ENCODE measurements around the gene CUEDC2. TPM values are rescaled to one million over a fixed set of nuclear protein-coding genes. Genes with fewer than 3 reads are reported as not detected.

CUEDC2 gene
- total and polyA plus RNA-seq, 10 of the 15 experiments (the other 5 are each of a cell fraction or from before 2014, with no cell fraction given), result 20.4 to 121 (median 75.0) TPM

GRCh38 chr10:102405108-102405571, 27.2 kb downstream of the CUEDC2 start (continued):
- TF ChIP-seq CBFB (IDR thresholded peaks at IDR 0.05; ENCODE audit: low read depth) (no peak), STAT1 (conservative IDR thresholded peaks at IDR 0.05) (no peak), SIX5 (IDR thresholded peaks at IDR 0.05; ENCODE audit: low read depth, low read length, severe bottlenecking) (no peak), TARDBP (IDR thresholded peaks at IDR 0.05; ENCODE audit: borderline replicate concordance) (no peak), JUNB (IDR thresholded peaks at IDR 0.05) (no peak), GABPA (IDR thresholded peaks at IDR 0.05; ENCODE audit: low read depth) (no peak), TCF3 (IDR thresholded peaks at IDR 0.05; ENCODE audit: borderline replicate concordance, insufficient read depth, low read depth, low read length) (no peak), BRCA1 (IDR thresholded peaks at IDR 0.05; ENCODE audit: low read depth, low read length) (no peak), PAX8 (IDR thresholded peaks at IDR 0.05) (no peak), ZNF622 (IDR thresholded peaks at IDR 0.05) (no peak), POLR2AphosphoS5 (IDR thresholded peaks at IDR 0.05; ENCODE audit: low read length) (peak; percentile 72), NR2F1 (conservative IDR thresholded peaks at IDR 0.05) (0 out of 2 replicates have a peak, but pooled peaks have one; percentile 13), BACH1 (IDR thresholded peaks at IDR 0.05; ENCODE audit: borderline replicate concordance) (no peak), WRNIP1 (IDR thresholded peaks at IDR 0.05; ENCODE audit: borderline replicate concordance, low read depth, low read length) (no peak)
- TF ChIP-seq, protein P1, sequence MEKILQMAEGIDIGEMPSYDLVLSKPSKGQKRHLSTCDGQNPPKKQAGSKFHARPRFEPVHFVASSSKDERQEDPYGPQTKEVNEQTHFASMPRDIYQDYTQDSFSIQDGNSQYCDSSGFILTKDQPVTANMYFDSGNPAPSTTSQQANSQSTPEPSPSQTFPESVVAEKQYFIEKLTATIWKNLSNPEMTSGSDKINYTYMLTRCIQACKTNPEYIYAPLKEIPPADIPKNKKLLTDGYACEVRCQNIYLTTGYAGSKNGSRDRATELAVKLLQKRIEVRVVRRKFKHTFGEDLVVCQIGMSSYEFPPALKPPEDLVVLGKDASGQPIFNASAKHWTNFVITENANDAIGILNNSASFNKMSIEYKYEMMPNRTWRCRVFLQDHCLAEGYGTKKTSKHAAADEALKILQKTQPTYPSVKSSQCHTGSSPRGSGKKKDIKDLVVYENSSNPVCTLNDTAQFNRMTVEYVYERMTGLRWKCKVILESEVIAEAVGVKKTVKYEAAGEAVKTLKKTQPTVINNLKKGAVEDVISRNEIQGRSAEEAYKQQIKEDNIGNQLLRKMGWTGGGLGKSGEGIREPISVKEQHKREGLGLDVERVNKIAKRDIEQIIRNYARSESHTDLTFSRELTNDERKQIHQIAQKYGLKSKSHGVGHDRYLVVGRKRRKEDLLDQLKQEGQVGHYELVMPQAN (conservative IDR thresholded peaks at IDR 0.05), result no peak
- TF ChIP-seq, protein P2, sequence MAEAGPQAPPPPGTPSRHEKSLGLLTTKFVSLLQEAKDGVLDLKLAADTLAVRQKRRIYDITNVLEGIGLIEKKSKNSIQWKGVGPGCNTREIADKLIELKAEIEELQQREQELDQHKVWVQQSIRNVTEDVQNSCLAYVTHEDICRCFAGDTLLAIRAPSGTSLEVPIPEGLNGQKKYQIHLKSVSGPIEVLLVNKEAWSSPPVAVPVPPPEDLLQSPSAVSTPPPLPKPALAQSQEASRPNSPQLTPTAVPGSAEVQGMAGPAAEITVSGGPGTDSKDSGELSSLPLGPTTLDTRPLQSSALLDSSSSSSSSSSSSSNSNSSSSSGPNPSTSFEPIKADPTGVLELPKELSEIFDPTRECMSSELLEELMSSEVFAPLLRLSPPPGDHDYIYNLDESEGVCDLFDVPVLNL (IDR thresholded peaks at IDR 0.05; ENCODE audit: low read depth, low read length), result no peak
